HG03139 (cell line): ENCODE measurements around the gene SCO2.

Experiments
- ATAC-seq: cut with Tn5 transposase; IDR thresholded peaks from one replicate; pipeline ENCODE4 v1.9.1; 2021; ENCODE audit not compliant: unreplicated experiment

Gene SCO2

GRCh38 chr22:50525104-50525857, at the start of gene SCO2:
Gene SCO2 (minus strand): TSS chr22:50525598. CDS start chr22:50524411, 1,187 bp downstream.
- peak; percentile 34 for ATAC-seq

DNA sequence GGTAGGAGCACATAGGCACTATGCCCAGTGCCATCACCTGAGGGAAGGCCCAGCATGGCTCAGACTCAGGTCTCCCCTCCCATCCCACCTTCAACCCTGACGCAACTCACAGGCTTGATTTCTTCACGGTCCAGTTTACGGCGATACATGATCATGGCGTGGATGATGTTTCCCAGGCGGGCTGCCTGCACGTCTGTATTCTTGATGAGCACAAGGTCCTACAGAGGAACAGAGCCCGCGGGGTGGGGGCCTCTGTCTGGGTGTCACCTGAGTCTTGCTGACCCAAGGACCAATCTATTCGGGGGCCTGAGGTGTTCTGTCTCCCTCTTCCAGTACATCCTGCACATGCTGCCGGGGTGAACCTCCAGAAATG, 49.0 kb upstream of the SCO2 start:
- no peak for ATAC-seq

- no peak for ATAC-seq
Measured at GRCh38 chr22:50573491-50574382, 48.3 kb upstream of the SCO2 start.

DNA sequence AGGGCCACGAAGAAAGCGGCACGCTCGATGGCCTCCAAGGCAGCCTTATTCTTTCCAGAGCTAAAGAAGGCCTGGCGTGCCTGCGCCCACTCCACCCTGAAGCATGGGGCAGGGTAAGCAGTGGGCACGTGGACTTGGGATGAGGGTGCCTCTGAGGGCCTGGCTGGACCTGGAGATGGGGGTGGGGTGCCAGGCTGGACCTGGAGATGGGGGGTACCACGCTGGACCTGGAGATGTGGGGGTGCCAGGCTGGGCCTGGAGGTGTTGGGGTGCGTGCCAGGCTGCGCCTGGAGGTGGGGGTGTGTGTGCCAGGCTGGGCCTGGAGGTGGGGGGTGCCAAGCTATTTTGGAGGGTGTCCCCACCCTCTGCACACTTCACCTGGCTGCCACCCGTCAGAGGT, 47.6 kb upstream of the SCO2 start:
- ATAC-seq: no peak

DNA sequence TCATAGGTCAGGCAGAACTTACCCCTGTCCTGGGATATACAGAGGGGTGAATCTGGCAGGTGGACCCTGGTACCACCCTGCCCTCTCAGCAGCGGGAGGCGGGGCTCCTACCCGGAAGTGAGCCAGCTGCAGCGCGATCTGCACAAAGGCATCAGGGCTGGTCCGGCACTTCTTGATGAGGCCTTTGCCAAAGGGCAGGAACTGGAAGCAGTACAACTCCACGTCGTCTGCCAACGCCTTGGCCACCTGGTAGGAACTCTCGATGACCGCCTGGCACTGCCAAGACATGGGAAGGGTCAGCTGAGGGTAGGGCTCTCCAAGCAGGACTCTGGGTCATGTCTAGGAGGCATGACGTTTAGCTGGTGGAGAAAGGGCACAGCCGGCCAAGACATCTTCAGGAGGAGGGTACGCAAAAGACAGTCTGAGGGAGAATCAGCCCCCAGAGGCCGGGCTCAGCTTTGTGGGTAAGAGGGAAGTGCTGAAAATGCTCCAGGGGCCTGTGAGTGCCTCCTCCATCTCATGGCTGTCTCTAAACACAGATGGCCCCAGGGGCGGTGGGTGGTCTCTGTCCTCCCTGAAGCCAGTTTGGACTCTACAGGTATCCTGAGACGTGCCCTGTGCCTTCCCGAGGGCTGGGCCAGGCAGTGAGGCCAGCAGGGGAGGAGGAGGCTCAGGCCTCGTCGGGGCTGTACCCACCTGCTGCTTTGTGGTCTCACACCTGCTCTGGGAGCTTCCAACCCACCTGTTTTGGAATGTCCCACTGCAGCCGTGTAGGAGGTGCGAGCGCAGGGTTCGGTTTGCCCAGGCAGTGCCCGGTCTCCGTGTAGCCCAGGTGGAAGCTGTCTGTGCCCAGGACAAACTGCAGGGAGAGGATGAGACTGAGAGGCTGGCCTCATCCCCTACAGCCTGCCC, 46.1 kb upstream of the SCO2 start:
- ATAC-seq: no peak

- no peak for ATAC-seq
Measured at GRCh38 chr22:50570861-50571260, 45.5 kb upstream of the SCO2 start.

DNA sequence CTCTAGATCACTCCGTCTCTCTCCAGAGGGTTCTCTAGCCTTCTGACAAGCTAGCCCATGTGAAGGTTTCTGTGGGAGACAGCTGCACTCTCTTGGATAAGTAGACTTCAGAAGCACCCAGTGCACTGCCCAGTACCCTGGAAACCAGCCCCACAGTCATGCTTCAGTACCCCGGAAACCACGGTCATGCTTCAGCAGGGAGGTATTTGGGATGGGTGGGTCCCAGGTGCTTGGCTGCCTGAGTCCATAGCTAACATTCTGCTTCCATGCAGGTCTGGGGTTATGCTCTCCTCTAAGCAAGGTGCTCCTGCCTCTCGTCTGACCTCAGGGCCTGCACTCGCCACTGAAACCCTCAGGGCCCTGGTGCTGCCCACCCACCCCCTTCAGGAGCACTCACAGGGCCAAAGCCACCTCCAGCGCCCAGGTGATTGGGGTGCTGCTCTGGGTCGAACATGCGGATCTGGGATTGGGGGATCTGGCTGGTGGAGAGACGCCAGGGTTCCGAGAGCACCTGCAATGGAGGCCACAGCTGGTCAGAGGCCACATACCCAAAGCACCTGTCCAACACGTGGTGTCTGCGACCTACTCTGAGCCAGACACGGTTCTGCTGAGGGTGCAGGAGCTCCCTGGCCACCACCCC, 44.6 kb upstream of the SCO2 start:
- no peak for ATAC-seq

- no peak for ATAC-seq
Measured at GRCh38 chr22:50569041-50569459, 43.7 kb upstream of the SCO2 start.

DNA sequence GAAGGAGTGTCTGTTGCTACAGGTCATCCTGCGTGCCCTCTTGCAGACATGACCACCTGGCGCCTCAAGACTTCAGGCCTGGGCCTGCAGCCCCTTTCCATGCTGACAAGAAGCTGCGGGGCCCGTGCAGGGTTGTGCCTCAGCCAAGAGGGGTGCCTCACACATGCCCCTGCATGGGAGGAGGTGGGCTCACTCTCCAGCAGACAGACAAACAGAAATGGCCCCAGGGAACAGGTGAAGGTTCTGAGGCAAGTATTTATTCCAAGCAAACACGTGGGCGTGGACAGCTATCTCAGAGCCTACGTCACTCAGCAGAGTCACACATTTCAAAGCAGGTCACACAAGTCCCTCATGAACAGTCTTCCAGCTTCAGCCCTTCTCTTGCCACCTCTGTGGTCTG, 43.2 kb upstream of the SCO2 start:
- no peak for ATAC-seq

DNA sequence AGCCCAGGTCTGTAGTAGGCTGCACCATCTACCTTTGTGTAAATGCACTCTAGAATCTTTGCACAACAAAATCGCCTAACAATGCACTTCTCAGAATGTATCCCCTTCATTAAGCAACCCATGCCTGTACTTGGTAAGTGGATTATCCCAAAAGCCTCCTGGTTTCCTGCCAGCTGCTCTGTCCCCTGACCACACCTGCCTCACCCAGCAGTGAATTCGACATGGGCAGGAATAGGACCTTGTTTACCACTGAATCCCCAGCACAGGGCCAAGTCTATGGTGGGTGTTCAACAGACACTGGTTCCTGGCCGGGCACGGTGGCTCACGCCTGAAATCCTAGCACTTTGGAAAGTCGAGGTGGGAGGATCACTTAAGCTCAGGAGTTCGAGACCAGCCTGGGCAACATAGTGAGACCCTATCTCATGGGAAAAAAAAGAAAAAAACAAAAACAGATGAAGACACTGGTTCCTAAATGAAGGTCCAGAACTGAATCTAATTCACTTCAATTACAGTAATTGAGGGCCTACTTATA, 42.4 kb upstream of the SCO2 start:
- no peak for ATAC-seq

DNA sequence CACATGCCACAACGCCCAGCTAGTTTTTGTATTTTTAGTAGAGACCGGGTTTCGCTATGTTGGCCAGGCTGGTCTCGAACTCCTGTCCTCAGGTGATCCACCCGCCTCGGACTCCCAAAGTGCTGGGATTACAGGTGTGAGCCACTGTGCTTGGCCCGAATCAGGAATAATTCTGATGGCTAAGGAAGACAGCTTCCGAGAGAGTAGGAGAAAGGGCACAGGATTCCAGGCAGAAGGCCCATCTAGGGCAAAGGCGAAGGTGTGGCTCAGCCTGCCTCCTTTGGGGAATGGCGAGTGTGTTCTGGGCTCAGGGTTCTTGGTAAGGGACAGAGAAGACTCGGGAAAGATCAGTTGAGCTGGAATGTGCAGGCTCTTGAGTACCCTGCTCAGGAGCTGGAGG, 38.9 kb upstream of the SCO2 start:
- ATAC-seq: no peak

- no peak for ATAC-seq
Measured at GRCh38 chr22:50563413-50564160, 38.2 kb upstream of the SCO2 start.

DNA sequence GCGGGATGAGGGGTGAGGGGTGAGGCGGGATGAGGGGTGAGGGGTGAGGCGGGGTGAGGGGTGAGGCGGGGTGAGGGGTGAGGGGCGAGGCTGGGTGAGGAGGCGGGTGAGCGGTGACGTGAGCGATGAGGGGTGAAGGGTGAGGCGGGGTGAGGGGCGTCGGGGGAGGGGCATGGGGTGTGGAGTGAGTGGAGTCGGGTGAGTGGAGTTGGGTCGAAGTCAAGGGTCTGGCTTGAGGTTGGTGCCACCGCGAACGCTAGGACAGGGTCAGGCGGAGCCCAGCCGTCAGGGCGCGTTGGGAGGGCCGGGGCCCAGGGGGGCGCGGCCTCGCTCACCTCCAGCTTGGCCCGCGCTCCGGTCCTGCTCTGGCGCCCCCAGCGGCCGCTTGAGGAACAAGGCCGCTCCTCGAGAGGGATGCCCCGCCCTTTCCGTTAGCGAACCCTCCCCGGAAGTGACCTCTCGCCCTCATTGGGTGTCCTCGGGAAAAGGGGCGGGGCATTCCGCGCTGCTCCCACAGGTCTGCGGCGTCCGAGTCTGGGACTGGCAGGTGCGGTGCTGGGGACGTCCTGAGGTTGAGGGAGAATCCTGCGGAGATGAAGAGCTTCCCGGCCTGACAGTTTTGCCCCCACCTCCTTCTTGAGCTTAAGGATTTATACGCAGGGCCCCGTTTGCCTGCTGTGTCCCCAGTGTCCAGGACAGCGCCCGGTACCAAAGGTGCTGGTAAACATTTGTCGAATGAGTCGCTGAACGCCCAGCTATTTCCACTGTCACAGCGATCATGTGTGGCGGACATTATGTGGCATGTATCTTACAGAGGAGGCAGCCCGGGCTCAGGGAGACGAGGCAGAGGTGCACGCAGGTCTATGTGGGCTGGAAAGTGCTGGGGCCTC, 37.4 kb upstream of the SCO2 start, which contains the start of gene SYCE3:
SYCE3 (minus strand) TSS at position 397 of the 890 bp plus-strand sequence. CDS start 6,514 bp downstream, outside the sequence.
- peak; percentile 89 for ATAC-seq

DNA sequence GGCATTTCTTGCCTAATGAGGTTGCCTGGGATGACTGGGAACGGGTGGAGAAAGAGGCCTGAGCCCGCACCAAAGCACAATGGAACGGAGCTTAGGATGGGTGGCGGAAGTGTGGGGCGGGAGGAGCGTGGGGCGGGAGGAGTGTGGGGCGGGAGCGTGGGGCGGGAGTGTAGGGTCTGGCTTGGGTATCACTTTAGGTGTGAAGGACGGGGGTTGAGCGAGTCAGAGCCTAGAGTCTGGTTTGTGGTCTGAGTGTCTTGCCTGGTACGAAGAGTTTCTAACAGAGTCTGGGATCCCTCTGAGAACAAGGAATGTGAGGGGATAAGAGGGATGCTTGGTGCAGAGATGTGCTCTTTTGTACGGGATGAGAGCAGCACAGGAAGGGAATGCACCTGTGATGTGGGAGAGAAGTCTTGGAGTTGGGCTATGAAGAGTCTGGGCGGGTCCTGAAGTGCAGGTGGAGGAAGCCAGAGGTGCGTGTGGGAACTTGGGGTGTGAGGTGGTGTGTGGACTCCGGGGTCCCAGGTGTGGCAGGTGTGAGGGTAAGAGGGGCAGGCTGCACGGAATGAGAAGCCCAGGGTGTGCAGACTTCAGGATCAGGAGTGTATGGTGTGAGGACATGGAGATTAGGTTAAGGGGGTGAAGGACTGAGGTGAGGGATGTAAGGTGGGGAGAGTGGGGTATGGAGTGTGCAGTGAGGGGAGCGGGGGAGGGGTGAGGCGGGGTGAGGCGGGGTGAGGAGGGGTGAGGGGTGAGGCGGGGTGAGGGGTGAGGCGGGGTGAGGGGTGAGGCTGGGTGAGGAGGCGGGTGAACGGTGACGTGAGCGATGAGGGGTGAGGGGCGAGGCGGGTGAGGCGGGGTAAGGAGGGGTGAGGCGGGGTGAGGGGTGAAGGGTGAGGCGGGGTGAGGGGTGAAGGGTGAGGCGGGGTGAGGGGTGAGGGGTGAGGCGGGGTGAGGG, 36.3 kb upstream of the SCO2 start:
- no peak for ATAC-seq

GRCh38 chr22:50560034-50560433, 34.6 kb upstream of the SCO2 start:
- no peak for ATAC-seq

DNA sequence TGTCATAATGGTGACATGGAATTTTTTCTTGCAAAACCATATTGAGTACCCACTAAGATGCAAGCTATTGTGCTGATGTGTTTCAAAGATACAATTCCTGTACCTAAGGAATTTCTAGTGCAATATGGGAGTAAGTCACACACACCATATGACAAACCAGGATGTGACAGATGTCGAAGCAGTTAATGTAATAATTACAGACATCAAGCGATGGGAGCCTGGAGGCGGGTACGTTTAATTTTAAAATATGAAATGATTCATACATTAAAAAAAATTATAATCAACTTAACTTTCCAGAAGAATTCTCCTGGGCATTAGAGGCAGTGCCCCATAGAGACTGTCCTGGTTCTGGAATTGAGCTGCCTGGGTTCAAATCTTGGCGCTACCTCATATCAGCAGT, 31.3 kb upstream of the SCO2 start:
- ATAC-seq: no peak

- no peak for ATAC-seq
Measured at GRCh38 chr22:50553310-50553709, 27.9 kb upstream of the SCO2 start.
